ENCODE results near the gene FOXN3.
A peak's percentile ranks its signal among the peaks of the same experiment; 100 is the strongest.

The FOXN3 gene

DNA sequence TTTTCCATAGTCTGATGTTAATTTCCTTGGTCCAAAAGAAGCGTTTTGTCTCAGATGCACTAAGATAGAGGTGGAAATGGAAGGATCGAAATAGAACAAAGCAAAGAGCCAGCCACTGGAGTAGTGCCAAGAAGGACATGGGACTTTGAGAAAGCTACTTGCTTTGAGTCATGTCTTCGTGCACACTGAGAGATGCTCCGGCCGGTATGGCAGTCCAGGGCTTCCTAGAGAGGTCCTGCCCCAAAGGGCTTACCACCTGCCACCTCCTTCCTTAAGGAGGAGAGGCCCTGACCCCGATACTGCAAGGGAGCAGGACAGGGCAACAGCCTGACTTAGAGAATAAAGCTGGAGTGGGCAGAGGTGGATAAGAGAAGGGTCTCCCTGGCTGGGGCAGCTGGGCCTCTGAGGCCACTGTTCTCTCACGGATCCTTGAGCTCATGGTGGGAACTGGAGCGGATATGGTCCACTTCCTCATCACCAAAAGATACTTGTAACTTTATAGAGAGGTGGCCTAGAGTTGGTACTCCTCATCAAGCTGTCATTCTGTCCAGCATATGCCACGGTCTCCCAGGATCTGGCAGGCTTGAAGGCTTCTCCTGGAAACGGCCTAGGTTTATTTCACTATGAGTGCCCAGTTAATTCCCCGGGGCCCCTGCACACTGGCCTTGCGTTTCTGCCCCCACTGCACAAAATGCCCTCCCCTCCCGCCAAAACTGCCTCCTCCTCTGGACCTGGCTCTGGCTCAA is 57.4 kb downstream of the FOXN3 start:
- no peak for DNase-seq

DNA sequence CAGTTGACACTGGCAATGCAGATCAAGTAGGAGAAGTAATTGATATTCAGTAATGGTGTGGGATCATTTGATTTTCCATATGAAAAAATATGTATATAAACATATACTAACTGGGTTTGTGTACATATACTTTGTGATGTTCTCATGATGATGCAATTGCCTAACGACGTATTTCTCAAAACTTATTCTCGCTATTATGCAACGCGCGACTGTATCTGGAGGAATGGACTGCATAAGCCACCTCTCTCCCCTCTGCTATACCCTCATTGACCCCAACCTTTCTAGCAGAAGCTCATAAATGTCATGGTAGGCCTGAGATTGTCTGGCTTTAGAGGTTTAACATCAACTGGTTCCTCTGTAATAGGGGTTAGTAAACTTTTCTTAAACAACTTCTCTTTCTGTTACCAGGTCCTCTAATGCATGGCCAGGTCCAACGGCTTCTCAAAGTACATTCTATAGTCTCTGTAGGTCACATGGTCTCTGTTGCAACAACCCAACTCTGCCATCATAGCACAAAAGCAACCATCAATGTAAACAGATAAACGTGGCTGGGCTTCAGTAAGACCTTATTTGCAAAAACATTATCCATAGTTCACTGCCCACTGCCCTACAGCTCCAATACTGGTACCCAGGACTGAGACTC is 59.3 kb downstream of the FOXN3 start:
- DNase-seq = no peak

DNA sequence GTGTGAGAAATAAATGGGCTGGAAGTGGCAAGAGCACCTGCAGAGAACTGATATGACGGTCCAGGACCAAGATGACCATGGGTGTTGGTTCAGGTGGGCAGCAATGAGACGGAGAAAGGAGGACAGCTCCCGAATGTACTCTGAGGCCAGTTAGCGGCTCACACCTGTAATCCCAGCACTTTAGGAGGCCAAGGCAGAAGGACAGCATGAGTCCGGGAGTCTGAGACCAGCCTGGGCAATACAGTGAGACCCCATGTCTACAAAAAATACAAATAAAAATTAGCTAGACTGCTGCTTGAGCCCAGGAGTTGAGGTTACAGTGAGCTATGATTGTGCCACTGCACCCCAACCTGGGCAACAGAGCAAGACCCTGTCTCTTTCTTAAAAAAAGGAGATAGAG is 60.1 kb downstream of the FOXN3 start:
- DNase-seq = no peak

DNA sequence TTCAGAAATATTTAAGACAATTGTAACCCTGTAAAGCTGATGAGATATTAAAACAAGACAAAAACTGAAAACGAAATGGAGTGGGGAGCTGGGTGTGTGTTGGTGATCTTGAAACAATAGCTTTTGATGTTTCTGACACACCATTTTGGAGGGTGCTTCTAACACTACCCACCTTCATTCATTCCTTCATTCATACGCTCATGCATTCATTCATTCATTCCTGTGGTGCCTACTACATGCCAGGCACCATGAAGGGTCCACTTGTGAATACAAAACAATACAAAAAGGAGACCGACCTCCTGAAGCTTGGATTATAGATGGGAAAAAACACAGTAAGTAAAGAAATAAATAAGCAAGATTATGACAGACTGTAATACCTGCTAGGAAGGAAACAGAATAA is 60.5 kb downstream of the FOXN3 start:
- no peak for DNase-seq

- no peak for DNase-seq
Observed at GRCh38 chr14:89353766-89354113, 63.3 kb downstream of the FOXN3 start.

GRCh38 chr14:89352976-89353765 is 63.9 kb downstream of the FOXN3 start:
- DNase-seq = no peak

DNA sequence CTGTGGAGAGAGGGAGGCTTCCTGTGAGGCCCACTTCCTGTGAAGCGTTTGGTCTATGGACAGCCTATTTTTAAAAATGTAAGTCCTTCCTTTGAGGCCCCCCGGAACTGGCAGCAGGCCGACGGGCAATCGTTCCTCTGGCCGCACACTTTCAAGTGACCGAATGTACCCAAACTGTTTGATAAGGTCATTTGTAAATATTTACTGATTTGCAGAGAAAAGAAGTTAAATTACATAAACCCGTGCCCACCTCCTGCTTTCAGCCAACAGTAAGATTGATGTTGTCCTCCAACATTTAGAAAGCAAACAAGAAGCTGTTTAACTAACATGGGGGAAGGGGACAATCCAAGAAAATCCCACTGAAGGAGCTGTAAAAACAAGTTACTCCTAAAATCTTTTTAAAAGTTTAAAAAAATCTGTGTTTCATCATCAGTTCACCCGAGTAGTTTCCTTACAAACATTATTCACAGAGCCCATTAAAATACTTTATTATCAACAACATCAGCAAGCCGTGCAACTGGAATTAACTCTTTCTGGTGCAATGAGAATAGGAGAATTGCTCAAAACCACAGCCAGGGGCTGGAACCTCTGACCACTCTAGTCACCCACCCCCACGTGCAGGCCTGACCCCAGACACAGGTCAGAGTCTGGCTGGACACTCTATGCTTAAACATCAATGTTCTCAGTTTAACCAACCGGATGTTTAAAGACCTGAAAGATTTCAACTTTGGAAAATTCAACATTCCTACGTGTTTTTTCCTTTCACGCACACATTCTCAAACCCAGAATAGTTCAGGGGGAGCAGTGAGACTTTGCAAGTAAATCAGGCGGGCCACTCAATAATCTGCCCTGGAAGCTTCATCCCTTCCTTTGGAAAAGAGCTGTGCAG is 65.3 kb downstream of the FOXN3 start:
- peak; percentile 68 for DNase-seq

DNA sequence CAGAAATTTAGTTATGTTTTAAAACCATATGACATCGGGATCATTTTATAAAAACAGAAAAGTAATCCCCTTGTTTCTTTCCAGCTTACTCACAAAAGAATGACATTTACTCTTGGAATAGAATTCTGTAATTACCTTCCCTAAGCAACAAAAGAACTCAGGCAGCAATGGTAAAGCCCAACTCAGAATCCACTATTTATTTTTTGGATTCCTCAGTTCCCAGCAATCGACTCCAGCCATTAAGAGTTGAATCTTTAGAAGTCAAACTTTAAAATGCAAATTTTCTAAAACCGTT is 65.9 kb downstream of the FOXN3 start:
- no peak for DNase-seq

DNA sequence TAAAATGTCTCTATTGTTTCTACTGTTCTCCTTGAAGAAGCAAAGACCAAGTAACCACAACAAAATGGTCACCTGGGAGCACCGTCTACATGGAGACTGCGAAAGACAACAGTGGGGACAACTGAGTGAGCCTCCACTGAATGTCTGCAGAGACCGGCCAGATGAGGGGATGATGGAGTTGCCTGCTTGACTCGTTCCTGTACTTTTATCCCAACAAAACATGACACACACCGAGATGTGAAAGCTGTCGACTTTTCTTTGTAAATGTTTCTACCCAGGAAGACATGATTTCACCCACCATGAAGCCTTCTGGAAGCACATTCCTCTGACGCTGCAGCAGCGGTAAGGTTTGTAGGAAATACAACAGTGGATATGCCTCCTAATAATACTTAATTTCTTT is 66.9 kb downstream of the FOXN3 start:
- no peak for DNase-seq

DNA sequence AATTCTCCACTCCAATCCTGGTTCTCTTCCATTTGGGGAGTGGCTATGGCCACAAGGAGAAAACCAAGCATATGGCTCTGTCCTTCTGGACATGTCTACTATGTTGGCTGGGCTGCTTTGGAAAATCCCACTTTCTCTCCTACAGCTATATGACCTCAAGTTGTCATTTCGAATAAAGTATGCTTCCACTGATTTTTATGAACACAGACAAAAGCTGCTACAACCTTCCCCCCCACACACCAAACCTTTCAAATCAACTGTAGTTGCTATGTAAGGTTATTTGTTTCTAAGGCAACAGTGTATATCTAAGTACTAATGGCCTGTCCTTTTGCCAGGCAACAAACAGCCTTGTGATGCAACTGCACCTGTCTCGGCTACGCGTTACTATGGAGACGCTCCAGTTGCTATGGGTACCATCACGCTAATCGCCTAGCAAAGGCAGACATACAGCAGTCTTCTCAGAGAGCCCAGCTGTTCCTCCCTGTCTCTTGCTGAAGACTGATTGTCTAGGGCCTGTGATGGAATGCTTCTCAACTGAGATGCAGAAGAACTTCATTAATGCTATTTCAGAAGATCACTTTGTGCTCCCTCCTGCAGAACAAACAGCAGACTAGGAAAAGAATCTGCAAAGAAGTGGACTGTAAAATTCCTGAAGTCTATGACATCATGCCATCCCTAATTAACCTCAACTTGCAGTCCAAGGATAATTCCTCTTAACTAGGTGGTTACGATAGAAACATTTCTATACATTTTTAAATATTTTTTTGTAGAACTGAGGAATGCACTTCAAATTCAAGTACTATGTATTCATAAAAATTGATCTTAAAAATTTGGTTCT is 67.6 kb downstream of the FOXN3 start:
- DNase-seq = peak; percentile 86

DNA sequence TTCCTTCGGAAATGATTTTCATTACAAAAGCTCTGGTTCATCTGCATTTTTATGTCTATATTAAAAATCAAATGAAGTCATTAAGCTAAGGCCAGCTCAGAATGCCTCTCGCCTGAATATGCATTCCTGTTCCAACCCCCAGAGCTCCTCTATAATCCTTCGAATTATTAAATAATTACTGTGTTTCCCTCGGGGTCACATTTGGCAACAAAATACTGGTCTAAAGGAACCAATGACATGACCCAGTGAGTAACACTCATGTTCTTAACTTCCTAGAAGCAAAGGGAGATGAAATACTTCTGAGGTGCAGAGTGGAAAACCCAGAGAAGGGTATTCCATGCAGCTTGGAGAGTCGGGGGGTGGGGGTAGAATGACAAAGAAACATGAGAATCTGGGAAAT is 68.3 kb downstream of the FOXN3 start:
- DNase-seq = no peak

GRCh38 chr14:89347885-89348284 is 69.1 kb downstream of the FOXN3 start:
- no peak for DNase-seq

DNA sequence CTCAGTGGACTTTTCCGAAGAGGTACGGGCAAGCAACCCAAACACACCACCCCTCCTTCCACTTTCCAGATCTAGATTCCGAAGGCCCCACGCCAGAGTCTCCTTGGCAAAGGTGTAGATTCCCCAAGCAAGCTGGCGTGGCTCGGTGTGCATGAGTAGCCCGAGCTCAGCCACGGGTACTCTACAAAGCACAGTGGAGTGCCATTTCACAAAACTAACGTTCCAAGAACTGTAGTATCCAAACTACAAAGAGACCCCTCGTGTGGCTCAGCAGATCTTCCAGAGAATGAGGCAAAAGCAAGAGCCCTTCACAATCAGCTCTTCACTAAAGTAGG is 72.1 kb downstream of the FOXN3 start:
- no peak for DNase-seq

GRCh38 chr14:89343356-89343755 is 73.7 kb downstream of the FOXN3 start:
- no peak for DNase-seq

DNA sequence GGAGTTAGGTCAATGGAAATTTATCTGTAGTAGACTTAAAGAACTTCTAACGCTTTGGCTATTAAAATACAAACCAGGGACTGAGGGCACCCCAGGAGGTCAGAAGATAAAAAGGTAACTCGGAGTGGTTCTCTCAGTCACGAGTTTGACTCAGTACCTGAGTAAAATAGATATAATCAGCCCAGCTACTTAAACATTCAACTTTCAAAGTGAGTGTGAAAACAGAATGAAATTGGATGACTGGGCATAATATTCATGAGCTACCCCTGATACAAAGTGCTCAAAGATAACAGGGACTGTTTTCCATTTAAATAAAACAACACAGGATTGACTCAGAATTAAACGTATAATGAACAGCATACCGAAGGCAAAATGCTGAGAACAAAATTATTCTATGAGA is 75.0 kb downstream of the FOXN3 start:
- no peak for DNase-seq

DNA sequence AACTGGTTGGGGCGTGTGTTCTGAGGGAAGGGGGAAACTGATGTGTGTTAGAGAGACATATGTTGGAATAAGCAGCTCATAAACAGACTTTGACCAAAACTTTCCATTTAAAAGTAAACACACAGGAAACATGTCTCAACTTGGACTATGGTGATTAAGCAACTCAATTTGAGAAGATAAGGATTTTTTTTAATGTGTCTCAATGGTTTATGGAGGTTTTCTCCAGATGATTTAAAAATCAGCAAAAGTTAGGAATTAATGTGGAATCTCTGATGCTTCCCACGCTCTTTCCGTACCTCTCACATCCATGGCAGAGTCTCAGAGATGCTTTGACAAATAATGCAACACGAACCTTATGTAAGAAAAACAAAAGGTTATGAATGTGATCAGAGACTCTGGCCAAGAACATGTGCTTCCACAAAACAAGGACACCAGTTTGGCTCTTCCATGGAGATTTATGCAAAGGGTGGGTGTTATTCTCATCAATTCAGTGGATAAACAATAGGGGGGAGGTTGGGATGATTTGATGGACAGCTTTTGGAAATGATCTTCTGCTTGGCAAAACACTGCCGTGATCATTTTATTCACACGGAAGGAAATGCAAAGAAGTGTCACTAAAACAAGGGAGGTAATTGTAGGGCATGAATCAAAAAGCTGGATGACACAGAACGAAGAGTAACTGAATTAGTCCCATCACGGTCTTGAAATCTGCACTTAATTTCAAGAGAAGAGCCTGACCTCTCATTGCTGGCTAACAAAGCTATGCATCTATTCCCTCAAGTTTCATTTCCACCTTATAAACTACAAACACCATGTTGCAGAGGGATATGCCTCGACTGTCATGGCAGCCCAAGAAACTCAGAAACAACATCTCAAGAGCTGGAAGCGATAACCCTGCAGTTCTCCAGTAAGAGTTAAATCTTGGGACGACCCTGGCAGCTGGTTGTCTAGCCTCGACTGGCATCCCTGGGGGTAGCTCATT is 76.5 kb downstream of the FOXN3 start:
- DNase-seq = no peak

- DNase-seq = no peak
Observed at GRCh38 chr14:89339579-89339978, 77.5 kb downstream of the FOXN3 start.

DNA sequence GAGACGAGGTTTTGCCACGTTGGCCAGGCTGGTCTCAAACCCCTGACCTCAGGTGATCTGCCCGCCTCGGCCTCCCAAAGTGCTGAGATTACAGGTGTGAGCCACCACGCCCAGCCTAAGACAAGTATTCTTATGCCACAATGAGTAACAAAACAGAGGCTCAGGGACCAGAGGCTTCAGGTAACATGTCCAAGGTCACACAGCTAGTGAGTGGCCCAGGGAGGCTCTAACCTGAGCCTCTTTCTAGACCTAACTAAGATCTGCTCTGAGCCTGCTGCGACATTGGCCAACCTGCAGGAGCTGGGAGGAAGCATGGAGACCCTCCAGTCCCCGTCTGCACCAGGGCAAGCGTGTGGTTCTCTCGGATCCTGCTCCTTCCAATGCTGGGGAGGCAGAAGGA is 77.9 kb downstream of the FOXN3 start:
- no peak for DNase-seq

DNA sequence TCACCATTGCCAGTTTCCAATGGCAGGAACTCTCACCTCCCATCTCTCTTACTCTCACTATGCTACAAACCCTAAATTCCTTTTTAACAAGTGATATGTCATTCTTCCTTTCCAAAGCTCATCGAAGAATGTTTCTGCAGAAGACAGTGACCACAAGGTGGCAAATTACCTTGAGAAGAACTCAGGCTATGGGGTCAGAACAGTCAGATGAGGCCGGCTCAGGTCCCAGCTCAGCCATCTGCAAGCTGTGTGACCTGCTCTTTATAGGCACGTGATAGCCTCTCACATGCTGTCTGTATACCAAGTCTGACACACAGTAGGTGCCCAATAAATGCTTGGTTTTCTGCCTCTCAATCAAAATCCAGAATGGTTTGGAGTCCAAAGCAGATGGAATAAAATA is 80.7 kb downstream of the FOXN3 start:
- no peak for DNase-seq

DNA sequence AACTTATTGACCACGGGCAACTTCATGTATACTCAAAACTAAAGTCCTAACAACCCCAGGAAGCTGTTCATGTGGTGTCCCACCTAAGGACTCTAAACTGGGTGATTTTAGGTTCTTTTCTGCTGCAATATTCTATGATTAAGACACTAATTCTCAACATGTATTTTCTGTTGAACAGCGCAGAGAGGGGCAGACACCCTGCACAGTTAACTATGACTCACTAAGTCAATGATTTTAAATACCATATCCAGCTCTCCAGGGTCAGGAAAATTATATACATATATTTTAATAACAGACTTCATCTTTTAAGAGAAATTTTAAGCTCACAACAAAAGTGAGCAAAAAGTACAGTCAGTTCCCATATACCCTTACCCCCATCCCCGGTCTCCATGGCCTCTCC is 85.0 kb downstream of the FOXN3 start:
- no peak for DNase-seq

DNA sequence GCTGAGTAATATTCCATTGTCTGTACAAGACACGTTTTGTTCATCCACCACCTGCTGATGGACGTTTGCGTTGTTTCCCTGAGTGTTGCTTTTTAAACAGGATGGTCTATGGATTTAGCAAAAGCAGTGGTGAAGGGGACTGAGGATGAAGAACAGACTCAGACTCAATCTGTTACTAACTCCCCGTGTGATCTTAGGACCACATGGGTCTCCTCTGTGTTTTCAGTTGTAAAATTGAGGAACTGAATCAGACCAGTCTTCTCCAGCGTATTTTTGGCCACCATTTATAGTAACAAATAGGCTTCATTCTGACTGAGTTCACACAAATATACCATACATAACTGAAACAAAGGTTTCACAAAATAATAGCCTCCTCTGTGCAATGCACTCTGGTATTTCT is 85.6 kb downstream of the FOXN3 start:
- DNase-seq = no peak
